HG03378 (cell line): ENCODE results near the gene C3orf49.
A peak's percentile ranks its signal among the peaks of the same experiment; 100 is the strongest.

Experiments used
- ATAC-seq: cut with Tn5 transposase; IDR thresholded peaks from one replicate; pipeline ENCODE4 v1.9.1; 2021; ENCODE audit warnings: mild to moderate bottlenecking, moderate library complexity; ENCODE audit not compliant: unreplicated experiment

C3orf49 gene

DNA sequence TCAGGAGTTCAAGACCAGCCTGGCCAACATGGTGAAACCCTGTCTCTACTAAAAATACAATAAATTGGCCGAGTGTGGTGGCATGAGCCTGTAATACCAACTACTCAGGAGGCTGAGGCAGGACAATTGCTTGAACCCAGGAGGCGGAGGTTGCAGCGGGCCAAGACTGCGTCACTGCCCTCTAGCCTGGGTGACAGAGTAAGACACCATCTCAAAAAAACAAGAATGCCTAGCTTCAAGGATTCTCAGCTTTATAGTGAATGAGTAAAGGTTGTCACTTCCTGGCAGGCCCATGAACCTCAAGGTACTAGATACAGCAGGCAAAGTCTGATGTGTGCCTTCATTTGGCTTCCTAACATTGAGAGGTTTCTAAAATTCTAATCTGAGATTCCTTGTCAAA is 30.1 kb downstream of the C3orf49 start:
- no peak for ATAC-seq

GRCh38 chr3:63851287-63851686 is 32.2 kb downstream of the C3orf49 start:
- ATAC-seq = no peak

DNA sequence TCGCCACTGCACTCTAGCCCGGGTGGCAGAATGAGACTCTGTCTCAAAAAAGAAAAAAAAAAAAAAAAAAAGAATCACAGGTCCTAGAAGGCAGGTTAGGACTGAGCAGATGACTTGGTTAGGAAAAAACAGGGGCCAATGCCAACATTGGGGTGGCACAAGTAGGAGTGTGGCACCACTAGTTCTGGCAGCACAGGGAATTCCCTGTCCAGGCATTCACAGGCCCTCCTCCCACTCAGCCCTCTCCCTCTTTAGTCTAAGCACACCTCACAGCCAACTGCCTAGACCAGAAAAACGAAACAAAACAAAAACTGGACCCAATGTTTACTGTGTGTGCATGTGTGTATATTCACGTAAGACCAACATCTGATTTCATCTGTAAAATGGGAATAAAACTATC is 34.0 kb downstream of the C3orf49 start:
- ATAC-seq = no peak

GRCh38 chr3:63855333-63855940 is 36.3 kb downstream of the C3orf49 start:
- no peak for ATAC-seq

DNA sequence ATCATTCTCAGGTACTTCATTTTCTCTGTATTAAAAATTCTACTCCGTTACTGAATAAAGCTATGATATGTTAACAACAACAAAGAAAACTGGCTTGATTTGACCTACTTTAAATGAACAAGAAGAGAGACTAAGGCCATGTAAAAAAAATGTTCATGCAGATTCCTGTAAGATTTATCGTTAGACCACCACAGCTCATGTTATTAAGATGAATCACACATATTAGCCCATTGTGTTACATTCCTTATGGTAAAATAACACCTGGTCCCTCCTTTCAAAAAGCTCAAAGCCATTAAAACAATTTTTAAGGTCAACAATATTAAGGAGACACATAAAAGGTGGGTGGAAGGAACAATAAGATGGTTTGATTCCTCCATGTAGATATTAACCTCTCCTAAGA is 38.2 kb downstream of the C3orf49 start:
- no peak for ATAC-seq

GRCh38 chr3:63860776-63861175 is 41.7 kb downstream of the C3orf49 start:
- ATAC-seq = no peak

GRCh38 chr3:63861306-63861705 is 42.2 kb downstream of the C3orf49 start:
- ATAC-seq = no peak

DNA sequence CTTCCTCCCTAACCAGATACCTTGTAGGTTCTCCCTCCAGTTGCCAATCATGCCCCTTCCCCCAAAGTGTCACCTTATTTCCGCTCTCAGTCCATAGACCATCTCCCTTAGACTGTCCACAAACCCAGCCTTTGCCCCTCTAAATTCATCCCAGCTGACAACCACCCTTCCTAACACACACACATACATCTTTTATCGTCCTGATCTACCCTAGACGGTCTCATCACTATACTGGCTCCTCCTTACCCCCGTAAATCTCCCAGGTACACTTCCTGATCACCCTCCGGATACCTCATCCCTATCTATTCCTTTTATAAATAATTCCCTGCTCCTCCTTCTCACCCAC is 43.7 kb downstream of the C3orf49 start:
- peak; percentile 21 for ATAC-seq

GRCh38 chr3:63863150-63864007 is 44.3 kb downstream of the C3orf49 start, which contains the start of the genes ATXN7 and THOC7:
Gene ATXN7 (plus strand): TSS chr3:63863867. CDS start chr3:63912599, 48,732 bp downstream.
Gene THOC7 (minus strand): TSS chr3:63863805. CDS start chr3:63863790, 15 bp downstream.
- ATAC-seq = peak; percentile 49

DNA sequence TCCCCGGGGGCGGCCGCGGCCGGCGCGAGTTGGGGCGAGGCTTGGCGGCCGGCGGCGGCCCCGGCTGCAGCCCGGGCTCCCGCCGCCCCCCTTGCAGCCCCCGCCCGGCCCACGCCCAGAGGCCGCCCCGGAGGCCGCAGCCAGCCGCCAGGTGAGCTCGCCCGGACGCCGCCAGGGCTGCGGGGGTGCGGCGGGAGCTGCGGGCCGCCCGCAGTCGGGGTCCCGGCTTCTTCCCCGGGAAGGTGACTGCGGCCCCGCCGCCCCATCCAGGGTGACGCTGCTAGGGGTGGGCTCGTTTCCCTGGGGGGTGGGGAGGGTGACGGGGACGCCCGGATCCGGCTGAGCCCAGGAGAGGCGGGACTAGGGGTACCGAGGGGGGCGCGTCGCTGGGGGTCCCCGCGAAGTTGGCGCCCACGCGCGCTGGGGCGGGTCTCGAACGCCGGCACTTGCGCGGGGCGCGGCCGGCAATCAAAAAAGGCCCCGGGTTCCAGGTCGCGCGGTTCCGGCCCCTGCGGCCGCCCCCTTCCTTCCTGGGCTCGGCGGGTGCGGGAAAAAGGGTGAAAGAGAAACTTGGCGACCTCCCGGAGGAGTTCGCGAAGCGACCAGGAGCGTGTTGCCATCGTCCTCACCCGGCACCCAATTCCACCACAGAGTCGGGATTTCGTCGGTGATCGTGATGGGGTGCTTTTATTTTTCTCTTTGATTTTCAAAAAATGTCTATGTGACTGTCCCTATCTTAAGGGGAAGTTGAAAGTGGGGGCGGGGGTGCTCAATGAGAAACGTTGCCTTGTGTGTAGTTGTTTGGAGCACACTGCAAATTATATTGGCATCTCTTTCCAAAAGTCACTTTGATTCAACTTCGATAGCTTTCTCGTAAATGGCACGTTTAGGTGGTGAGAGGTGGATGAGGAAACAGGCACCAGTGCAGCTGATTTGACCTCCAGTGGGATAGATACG is 45.2 kb downstream of the C3orf49 start:
- no peak for ATAC-seq

- ATAC-seq = no peak
These were observed 45.8 kb downstream of the C3orf49 start for GRCh38 chr3:63864965-63865327.

DNA sequence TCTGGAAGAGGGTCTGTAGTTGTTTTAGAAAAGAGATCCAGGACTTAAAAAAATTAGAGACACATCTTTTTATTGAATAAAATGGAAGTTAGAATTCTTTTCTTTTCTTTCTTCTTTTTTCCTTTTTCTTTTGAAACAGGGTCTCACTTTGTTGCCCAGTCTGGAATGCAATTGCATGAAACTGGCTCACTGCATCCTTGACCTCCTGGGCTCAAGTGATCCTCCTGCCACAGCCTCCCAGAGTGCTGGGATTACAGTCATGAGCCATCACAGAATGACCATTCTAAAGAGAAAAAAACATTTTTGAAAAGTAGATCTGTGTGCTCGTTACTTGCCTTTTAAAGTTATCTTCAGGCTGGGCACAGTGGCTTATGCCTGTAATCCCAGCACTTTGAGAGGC is 48.1 kb downstream of the C3orf49 start:
- ATAC-seq = no peak

DNA sequence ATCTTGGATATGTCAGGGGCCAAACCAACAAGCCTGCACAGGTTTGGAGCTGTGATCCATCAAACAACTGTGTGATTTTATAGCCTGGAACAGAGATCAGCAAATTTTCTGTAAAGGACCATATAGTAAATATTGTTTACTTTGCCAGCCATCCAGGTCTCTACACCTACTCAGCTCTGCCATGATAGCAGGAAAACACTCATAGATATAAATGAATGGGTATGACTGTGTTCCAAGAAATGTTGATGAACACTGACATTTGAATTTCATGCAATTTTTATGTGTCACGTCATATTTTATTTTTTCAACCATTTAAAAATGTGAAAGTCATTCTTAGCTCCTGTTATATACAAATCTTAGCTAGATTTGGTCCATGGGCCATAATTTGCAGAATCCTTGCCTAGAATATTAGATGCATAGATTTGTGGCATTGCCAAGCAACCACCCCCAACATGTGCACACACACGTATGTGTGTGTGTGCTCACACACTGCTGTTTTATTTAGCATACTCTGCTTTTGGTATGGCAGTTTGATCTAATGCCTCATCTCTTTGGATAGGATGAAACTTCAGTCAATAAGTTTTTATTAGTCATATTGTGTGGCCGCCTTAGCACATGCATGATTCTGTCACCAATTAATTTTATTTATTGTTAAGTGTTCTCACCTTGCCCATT is 51.0 kb downstream of the C3orf49 start:
- ATAC-seq = no peak

- ATAC-seq = no peak
These were observed 51.5 kb downstream of the C3orf49 start for GRCh38 chr3:63870615-63871005.

GRCh38 chr3:63872135-63872924 is 53.2 kb downstream of the C3orf49 start:
- ATAC-seq = no peak

- ATAC-seq = no peak
These were observed 55.7 kb downstream of the C3orf49 start for GRCh38 chr3:63874769-63875168.

DNA sequence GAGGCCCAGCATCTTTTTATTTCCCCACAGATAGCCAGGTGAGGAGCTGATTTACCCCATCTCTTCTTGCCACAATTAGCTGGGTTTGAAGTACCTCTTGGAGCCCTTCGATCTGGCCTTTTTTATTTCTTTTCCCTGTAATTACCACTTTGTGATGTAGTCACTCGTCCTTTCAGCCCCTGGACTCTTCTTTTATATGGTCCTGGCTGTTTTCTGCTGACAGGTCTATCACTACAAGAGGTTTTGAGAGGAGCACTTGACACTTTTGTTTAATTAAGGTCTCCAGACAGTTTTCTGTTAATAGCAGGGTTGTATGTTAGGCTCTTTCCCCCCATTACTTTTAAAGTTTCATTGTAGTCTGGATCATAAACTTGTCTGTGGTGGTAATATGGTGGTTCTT is 56.4 kb downstream of the C3orf49 start:
- no peak for ATAC-seq

- ATAC-seq = no peak
These were observed 57.2 kb downstream of the C3orf49 start for GRCh38 chr3:63876260-63876659.

GRCh38 chr3:63877737-63878393 is 58.8 kb downstream of the C3orf49 start:
- ATAC-seq = no peak
